H1 (cell line): Measurements from ENCODE around the gene SNAP29. TPM values are rescaled to one million over a fixed set of nuclear protein-coding genes. Genes with fewer than 3 reads are reported as not detected.
"Not testable (repeated sequence)": the region's sequence is repeated elsewhere in the genome, so short reads cannot be mapped to it uniquely, and the experiment has no call there.

Source experiments
- CTCF ChIA-PET: fragments of 300-600 bp; sonication (Branson Sonifier 250); formaldehyde crosslinking; loops from one replicate; lab custom pipeline; 2021; ENCODE audit not compliant: partially characterized antibody; lab: Charles Lee
- POLR2A ChIA-PET: fragments of 300-600 bp; sonication (Branson Sonifier 250); formaldehyde crosslinking; loops from one replicate; lab custom pipeline; 2021; ENCODE audit warnings: inconsistent platforms; ENCODE audit not compliant: partially characterized antibody; lab: Charles Lee
- DNase-seq, 2 experiments: peaks; one replicate each; pipeline versions ENCODE4 v3.0.0 to v3.0.0-alpha.2; 2010 to 2022; ENCODE audit warnings: low spot score in 2 of 2, low read depth in 1 of 2, mixed read lengths in 1 of 2
- FAIRE-seq: peaks from 2 replicates; lab custom pipeline; 2011; peaks lifted over from hg19 to GRCh38; lab: Jason Lieb, UNC
- H2AFZ ChIP-seq: 2 replicates; pipeline ENCODE4 v1.8.1; 2012; ENCODE audit warnings: low read length, inconsistent platforms
- H2AK5ac ChIP-seq: 2 replicates; pipeline ENCODE4 v1.6.1; 2013; ENCODE audit warnings: low read depth, low read length
- H2BK120ac ChIP-seq: replicated peaks from 2 replicates; pipeline ENCODE3; 2013; ENCODE audit warnings: low read depth, low read length, inconsistent platforms
- H2BK12ac ChIP-seq: 2 replicates; pipeline ENCODE4 v1.6.1; 2013; ENCODE audit warnings: low read depth, low read length
- H2BK15ac ChIP-seq: 2 replicates; pipeline ENCODE4 v1.6.1; 2013; ENCODE audit warnings: low read length
- H2BK20ac ChIP-seq: 2 replicates; pipeline ENCODE4 v1.6.1; 2013; ENCODE audit warnings: low read length
- H2BK5ac ChIP-seq: 2 replicates; pipeline ENCODE4 v1.6.1; 2013; ENCODE audit warnings: low read depth, low read length
- H3K14ac ChIP-seq: 2 replicates; pipeline ENCODE4 v1.6.1; 2013; ENCODE audit warnings: inconsistent platforms; ENCODE audit not compliant: insufficient read length
- H3K18ac ChIP-seq: 2 replicates; pipeline ENCODE4 v1.6.1; 2013; ENCODE audit warnings: low read length; ENCODE audit errors: extremely low read depth
- H3K23ac ChIP-seq: 2 replicates; pipeline ENCODE4 v1.6.1; 2013; ENCODE audit warnings: inconsistent platforms; ENCODE audit not compliant: insufficient read length
- H3K23me2 ChIP-seq: 2 replicates; pipeline ENCODE4 v1.6.1; 2013; ENCODE audit warnings: low read depth, low read length
- H3K27ac ChIP-seq: 2 replicates; pipeline ENCODE4 v1.6.1; 2011; ENCODE audit warnings: low read depth, low read length, inconsistent platforms
- H3K27me3 ChIP-seq, 4 experiments: replicated peaks in 1 of 4; 1 replicate in 1 of 4; 2 replicates in 3 of 4; pipeline versions ENCODE4 v1.6.1 to v1.8.1; 2011 to 2013; ENCODE audit warnings: low read length in 3 of 4, mild to moderate bottlenecking in 3 of 4, inconsistent platforms in 2 of 4, mixed read lengths in 2 of 4, moderate library complexity in 1 of 4; ENCODE audit not compliant: control insufficient read depth in 3 of 4, insufficient read depth in 3 of 4; ENCODE audit errors: extremely low read depth in 1 of 4
- H3K36me3 ChIP-seq, 4 experiments: 2 replicates each; pipeline versions ENCODE4 v1.6.1 to v1.8.1; 2011 to 2013; ENCODE audit warnings: mild to moderate bottlenecking in 4 of 4, low read length in 3 of 4, moderate library complexity in 2 of 4, control low read depth in 1 of 4, inconsistent platforms in 1 of 4; ENCODE audit not compliant: insufficient read depth in 4 of 4, control insufficient read depth in 2 of 4
- H3K4ac ChIP-seq: replicated peaks from 2 replicates; pipeline ENCODE3; 2013; ENCODE audit warnings: low read length, low read depth, mixed read lengths, inconsistent platforms; ENCODE audit not compliant: insufficient read length
- H3K4me1 ChIP-seq, 4 experiments: replicated peaks in 1 of 4; 1 replicate in 1 of 4; 2 replicates in 3 of 4; pipeline versions ENCODE4 v1.6.1 to v1.8.1; 2011 to 2013; ENCODE audit warnings: low read length in 3 of 4, inconsistent platforms in 2 of 4, mixed read lengths in 1 of 4; ENCODE audit not compliant: insufficient read depth in 4 of 4, control insufficient read depth in 3 of 4
- H3K4me2 ChIP-seq, 2 experiments: 2 replicates each; pipeline versions ENCODE4 v1.6.1 to v1.8.1; 2011 to 2013; ENCODE audit warnings: low read depth in 2 of 2, low read length in 2 of 2, control low read depth in 1 of 2, inconsistent platforms in 1 of 2, mild to moderate bottlenecking in 1 of 2; ENCODE audit not compliant: insufficient read depth in 1 of 2
- H3K4me3 ChIP-seq, 4 experiments: fragments of 200-600, 300-600 bp in 1 of 4; sonication (generic), shearing (Covaris generic), sonication (Bioruptor Twin) in 1 of 4; 2 replicates each; pipeline versions ENCODE4 v1.5.1 to v1.8.1; 2011 to 2016; ENCODE audit warnings: low read length in 4 of 4, low read depth in 3 of 4, control low read depth in 2 of 4, inconsistent platforms in 2 of 4, mild to moderate bottlenecking in 2 of 4, mixed read lengths in 1 of 4, moderate library complexity in 1 of 4; ENCODE audit not compliant: insufficient read depth in 2 of 4; ENCODE audit errors: extremely low read depth in 1 of 4
- H3K56ac ChIP-seq: replicated peaks from 2 replicates; pipeline ENCODE3; 2013; ENCODE audit warnings: low read depth, mild to moderate bottlenecking, mixed read lengths, low read length, inconsistent platforms; ENCODE audit not compliant: insufficient read length
- H3K79me1 ChIP-seq: 2 replicates; pipeline ENCODE4 v1.6.1; 2013; ENCODE audit warnings: low read depth, low read length, control low read depth
- H3K79me2 ChIP-seq, 2 experiments: 2 replicates each; pipeline versions ENCODE4 v1.6.1 to v1.8.1; 2012 to 2013; ENCODE audit warnings: low read length in 2 of 2, mild to moderate bottlenecking in 2 of 2, inconsistent platforms in 1 of 2; ENCODE audit not compliant: insufficient read depth in 2 of 2, control insufficient read depth in 1 of 2
- H3K9ac ChIP-seq, 4 experiments: replicated peaks in 1 of 4; 1 replicate in 1 of 4; 2 replicates in 3 of 4; pipeline versions ENCODE4 v1.6.1 to v1.8.1; 2011 to 2013; ENCODE audit warnings: low read depth in 3 of 4, low read length in 3 of 4, control low read depth in 2 of 4, mild to moderate bottlenecking in 2 of 4, moderate library complexity in 2 of 4, inconsistent platforms in 1 of 4; ENCODE audit errors: extremely low read depth in 1 of 4
- H3K9me3 ChIP-seq, 2 experiments: 2 replicates each; pipeline versions ENCODE4 v1.6.1 to v1.8.1; 2012 to 2013; ENCODE audit warnings: mild to moderate bottlenecking in 2 of 2, moderate library complexity in 2 of 2, control low read depth in 1 of 2, inconsistent platforms in 1 of 2, low read depth in 1 of 2, low read length in 1 of 2, mixed read lengths in 1 of 2; ENCODE audit not compliant: insufficient read depth in 2 of 2
- H4K20me1 ChIP-seq, 2 experiments: replicated peaks in 1 of 2; 2 replicates each; pipeline versions ENCODE3 to v1.8.1; 2011 to 2013; ENCODE audit warnings: inconsistent platforms in 2 of 2, low read length in 2 of 2, mild to moderate bottlenecking in 1 of 2; ENCODE audit not compliant: insufficient read depth in 2 of 2, control insufficient read depth in 1 of 2
- H4K5ac ChIP-seq: 2 replicates; pipeline ENCODE4 v1.6.1; 2013; ENCODE audit warnings: low read length, low read depth, mixed read lengths, inconsistent platforms; ENCODE audit not compliant: insufficient read length
- H4K8ac ChIP-seq: 2 replicates; pipeline ENCODE4 v1.8.0; 2013; ENCODE audit warnings: mild to moderate bottlenecking, moderate library complexity, low read length, inconsistent platforms; ENCODE audit not compliant: insufficient read depth; ENCODE audit errors: extremely low read depth
- H4K91ac ChIP-seq: replicated peaks from 2 replicates; pipeline ENCODE3; 2013; ENCODE audit warnings: low read length, mixed read lengths, inconsistent platforms; ENCODE audit not compliant: insufficient read length
- WGBS, 2 experiments: shearing (Covaris generic) in 1 of 2; methylation state at CpG; one replicate each; pipeline versions ENCODE4 v1.1.6 to v1.1.7; 2013 to 2015; ENCODE audit warnings: low lambda C conversion rate in 2 of 2, mixed read lengths in 2 of 2, inconsistent platforms in 1 of 2, low coverage in 1 of 2, missing lambda C conversion rate in 1 of 2; ENCODE audit not compliant: insufficient replicate concordance in 2 of 2, insufficient coverage in 1 of 2, insufficient read length in 1 of 2; ENCODE audit errors: extremely low coverage in 1 of 2, missing lambda C conversion rate in 1 of 2; 5-methylcytosine and 5-hydroxymethylcytosine counted together
- polyA plus RNA-seq, 7 experiments: library from polyadenylated mRNA; depleted of rRNA in 3 of 7; stranded (reverse) in 5 of 7; unstranded in 2 of 7; fragments of >200 nt in 5 of 7; fragments of 200-250 nt in 2 of 7; gene quantifications; 1 replicate in 5 of 7; 2 replicates in 1 of 7; 4 replicates in 1 of 7; pipeline versions ENCODE4 v1.2.1 to v1.2.3, GENCODE V29; 2011 to 2013; ENCODE audit warnings: missing spikeins in 2 of 7, mixed read lengths in 2 of 7
- total RNA-seq: library from RNA; stranded (reverse); fragmentation: NEBNext Ultra II Directional; extraction: Animal tissue kit (Norgen Biotek cat#: 25700); gene quantifications from 2 replicates; pipeline ENCODE4 v1.2.1, GENCODE V29; 2021

Gene SNAP29
- total and polyA plus RNA-seq, 2 of the 8 experiments (the other 6 are each of a cell fraction or from before 2014, with no cell fraction given) = 11.8 to 15.0 TPM

DNA sequence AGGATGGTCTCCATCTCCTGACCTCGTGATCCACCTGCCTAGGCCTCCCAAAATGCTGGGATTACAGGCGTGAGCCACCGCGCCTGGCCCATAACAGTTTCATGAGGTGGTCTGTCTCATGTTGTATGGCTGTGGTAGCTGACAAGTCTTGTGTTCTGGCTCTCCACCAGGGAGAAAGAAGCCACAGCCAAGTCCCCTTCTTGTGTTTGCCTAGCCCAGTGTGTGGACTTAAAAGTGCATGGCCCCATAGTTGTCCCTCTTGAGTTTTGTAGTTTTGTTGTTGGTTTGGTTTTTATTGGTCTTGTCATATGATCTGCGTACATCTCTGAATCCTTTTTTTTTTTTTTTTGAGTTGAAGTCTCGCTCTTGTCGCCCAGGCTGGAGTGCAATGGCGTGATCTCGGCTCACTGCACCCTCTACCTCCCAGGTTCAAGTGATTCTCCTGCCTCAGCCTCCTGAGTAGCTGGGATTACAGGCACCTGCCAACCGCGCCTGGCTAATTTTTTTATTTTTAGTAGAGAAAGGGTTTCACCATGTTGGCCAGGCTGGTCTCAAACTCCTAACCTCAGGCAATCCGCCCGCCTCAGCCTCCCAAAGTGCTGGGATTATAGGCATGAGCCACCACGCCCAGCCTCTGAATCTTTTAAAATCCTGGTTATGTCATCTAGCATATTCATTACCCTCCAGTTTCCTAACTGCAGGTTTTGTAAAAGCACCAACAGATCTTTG is 80.8 kb downstream of the SNAP29 start:
- H3K36me3 ChIP-seq = peaks cover 2 to 27% (median 4%) of the 10 kb centered on the region in 4 experiments; a peak in 6 of 8 replicates
- not testable (repeated sequence) for H4K91ac ChIP-seq, H2BK120ac ChIP-seq, H2BK20ac ChIP-seq, H3K4me3 ChIP-seq, H4K8ac ChIP-seq, FAIRE-seq, H3K9me3 ChIP-seq, DNase-seq, H3K56ac ChIP-seq, H3K27ac ChIP-seq, H2AFZ ChIP-seq, H3K4me2 ChIP-seq, H2AK5ac ChIP-seq, H3K18ac ChIP-seq, H3K4ac ChIP-seq, H2BK15ac ChIP-seq, H2BK12ac ChIP-seq, H3K23me2 ChIP-seq, H3K79me1 ChIP-seq, H4K5ac ChIP-seq, H3K14ac ChIP-seq, H3K4me1 ChIP-seq, H3K27me3 ChIP-seq, H2BK5ac ChIP-seq, H3K23ac ChIP-seq, H3K9ac ChIP-seq
- CTCF ChIA-PET = interaction anchor here (0.6 to 0.9 kb wide), 3 partner anchors 47 to 107 kb away, joined by 3 to 4 read pairs (median 4); no protein-coding TSS in a partner anchor
- H4K20me1 ChIP-seq = peaks cover 31 to 50% of the 10 kb centered on the region in 2 experiments
- POLR2A ChIA-PET = interaction anchor here (1.3 kb wide), 1 partner anchor 17 kb away, joined by 3 read pairs; no protein-coding TSS in a partner anchor
- 90% methylated on average over 12 of the region's 14 CpGs; no CpG with 5 or more reads in 1 of the 2 experiments for WGBS, 2 experiments
- peaks cover 56 to 96% of the 10 kb centered on the region in 2 experiments for H3K79me2 ChIP-seq
